ENCODE data around the gene SNTB2.
A peak's percentile ranks its signal among the peaks of the same experiment; 100 is the strongest.
"Not testable (repeated sequence)": the region's sequence is repeated elsewhere in the genome, so short reads cannot be mapped to it uniquely, and the experiment has no call there.

The SNTB2 gene

DNA sequence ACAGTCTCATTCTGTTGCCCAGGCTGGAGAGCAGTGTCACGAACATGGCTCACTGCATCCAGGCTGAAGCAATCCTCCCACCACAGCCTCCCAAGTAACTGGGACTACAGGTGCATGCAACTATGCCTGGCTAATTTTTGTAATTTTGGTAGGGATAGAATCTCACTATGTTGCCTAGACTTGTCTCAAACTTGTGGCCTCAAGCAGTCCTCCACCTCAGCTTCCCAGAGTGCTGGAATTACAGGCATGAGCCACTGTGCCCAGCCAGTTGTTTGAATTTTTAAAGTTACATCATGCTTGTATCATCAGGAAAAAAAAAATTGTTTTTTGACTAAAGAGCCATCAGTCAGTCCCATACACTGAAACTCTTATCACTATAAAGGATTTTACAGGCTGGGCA lies 107.1 kb downstream of the SNTB2 start:
- Histone ChIP-seq H3K4me1 (peaks cover 0 to 5% (median 0%) of the 10 kb centered on the region in 10 experiments; a peak in 4 of 20 replicates), H3K9me3 (replicated peaks in 1 of 11) (no peaks in the 10 kb centered on the region), H3K36me3 (peaks cover 0 to 37% (median 10%) of the 10 kb centered on the region in 11 experiments; a peak in 13 of 22 replicates), H3K9ac (no peak overlapping the region), H4K20me1 (no peaks in the 10 kb centered on the region), H3K4me2 (no peak overlapping the region), H3K4me3 (no peak overlapping the region), H3K27me3 (no peaks in the 10 kb centered on the region), H3K27ac (no peak overlapping the region)
- TF ChIP-seq Cebpa-rat (IDR thresholded peaks at IDR 0.05) = no peak

DNA sequence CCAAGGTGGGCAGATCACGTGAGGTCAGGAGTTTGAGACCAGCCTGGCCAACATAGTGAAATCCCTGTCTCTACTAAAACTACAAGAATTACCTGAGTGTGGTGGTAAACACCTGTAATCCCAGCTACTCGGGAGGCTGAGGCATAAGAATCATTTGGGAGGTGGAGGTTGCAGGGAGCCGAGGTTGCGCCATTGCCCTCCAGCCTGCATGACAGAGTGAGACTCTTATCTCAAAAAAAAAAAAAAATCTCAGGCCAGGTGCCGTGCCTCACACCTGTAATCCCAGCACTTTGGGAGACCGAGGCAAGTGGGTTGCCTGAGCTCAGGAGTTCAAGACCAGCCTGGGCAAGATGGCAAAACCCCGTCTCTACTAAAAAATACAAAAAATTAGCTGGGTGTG lies 109.8 kb downstream of the SNTB2 start:
- H3K9me3 ChIP-seq (replicated peaks in 1 of 11); H3K4me1 ChIP-seq; H3K27me3 ChIP-seq; H3K4me3 ChIP-seq; H3K4me2 ChIP-seq; H3K27ac ChIP-seq; H4K20me1 ChIP-seq; H3K9ac ChIP-seq: not testable (repeated sequence)
- peaks cover 23 to 56% (median 30%) of the 10 kb centered on the region in 11 experiments for H3K36me3 ChIP-seq

- H3K9ac ChIP-seq = no peak overlapping the region
- H3K4me1 ChIP-seq = peaks cover 0 to 9% (median 6%) of the 10 kb centered on the region in 10 experiments; a peak in 11 of 20 replicates
- no peaks in the 10 kb centered on the region for H4K20me1 ChIP-seq
Observed at GRCh38 chr16:69298261-69298660, 111.3 kb downstream of the SNTB2 start.

DNA sequence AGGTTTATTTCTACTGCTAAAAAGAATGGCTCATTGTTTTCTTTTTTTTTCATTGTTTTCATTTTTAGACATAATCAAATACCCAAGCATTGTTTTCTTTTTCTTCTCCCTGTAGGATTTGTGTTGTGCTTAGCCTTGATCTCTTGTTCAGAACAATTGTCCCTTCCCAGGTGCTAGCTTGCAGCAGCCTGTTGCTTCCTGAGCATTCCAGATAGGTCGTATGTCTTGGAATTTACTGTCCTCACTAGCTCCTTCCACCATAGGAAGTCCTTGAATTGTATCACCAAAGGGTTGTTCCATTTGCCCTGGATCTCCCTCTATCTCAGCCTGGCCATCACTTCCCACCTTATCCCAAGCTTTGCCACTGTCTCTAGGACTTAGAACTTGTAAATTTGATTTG lies 114.2 kb downstream of the SNTB2 start:
- Histone ChIP-seq H3K36me3 (peaks cover 28 to 69% (median 43%) of the 10 kb centered on the region in 11 experiments), H3K27ac (no peak overlapping the region), H3K4me2 (no peak overlapping the region), H3K9me3 (replicated peaks in 1 of 11) (no peaks in the 10 kb centered on the region), H3K4me1 (peaks cover 0 to 9% (median 6%) of the 10 kb centered on the region in 10 experiments; a peak in 11 of 20 replicates), H3K4me3 (no peak overlapping the region), H3K9ac (no peak overlapping the region), H4K20me1 (no peaks in the 10 kb centered on the region), H3K27me3 (no peaks in the 10 kb centered on the region)
- no peak for TF ChIP-seq Cebpa-rat (IDR thresholded peaks at IDR 0.05)

More at GRCh38 chr16:69298261-69298660, 111.3 kb downstream of the SNTB2 start:
- Histone ChIP-seq H3K27ac (no peak overlapping the region), H3K9me3 (replicated peaks in 1 of 11) (no peaks in the 10 kb centered on the region), H3K4me3 (no peak overlapping the region), H3K4me2 (no peak overlapping the region; a peak in 2 of 22 replicates), H3K36me3 (peaks cover 28 to 64% (median 36%) of the 10 kb centered on the region in 11 experiments), H3K27me3 (no peaks in the 10 kb centered on the region)
- TF ChIP-seq Cebpa-rat (IDR thresholded peaks at IDR 0.05) = no peak

DNA sequence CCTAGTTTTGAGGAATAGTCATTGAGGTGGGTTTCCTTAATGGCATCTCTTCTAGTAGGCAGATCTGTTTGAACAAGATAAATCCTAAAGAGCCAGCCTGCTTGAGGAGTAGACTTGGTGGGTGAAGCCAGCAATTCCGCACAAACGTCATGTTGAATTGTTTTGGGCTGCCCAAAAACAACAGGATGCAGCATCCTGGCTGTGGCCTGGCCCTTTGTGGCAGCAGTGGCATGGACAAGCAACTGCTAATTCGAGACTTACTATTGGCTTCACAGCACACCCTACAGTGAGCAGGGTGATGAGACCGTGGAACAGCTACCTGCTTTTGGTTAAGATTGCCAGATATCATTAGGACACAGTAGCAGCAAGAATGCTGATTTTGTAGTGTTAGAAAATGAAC lies 114.9 kb downstream of the SNTB2 start:
- H3K36me3 ChIP-seq = peaks cover 28 to 64% (median 41%) of the 10 kb centered on the region in 11 experiments
- H3K9ac ChIP-seq = no peak overlapping the region
- TF ChIP-seq Cebpa-rat (IDR thresholded peaks at IDR 0.05) = no peak
- peak overlapping the region in 2 of 11 experiments; percentile 1 to 4; a peak in 1 of 22 replicates for H3K4me2 ChIP-seq
- no peaks in the 10 kb centered on the region for H3K27me3 ChIP-seq
- no peak overlapping the region for H3K27ac ChIP-seq
- no peaks in the 10 kb centered on the region for H4K20me1 ChIP-seq
- H3K4me3 ChIP-seq = no peak overlapping the region
- H3K9me3 ChIP-seq (replicated peaks in 1 of 11) = no peaks in the 10 kb centered on the region
- H3K4me1 ChIP-seq = peaks cover 0 to 9% (median 6%) of the 10 kb centered on the region in 10 experiments; a peak in 11 of 20 replicates

- no peaks in the 10 kb centered on the region for H3K27me3 ChIP-seq
- no peak overlapping the region for H3K4me3 ChIP-seq
- peak overlapping the region in 2 of 11 experiments; percentile 1 to 4; a peak in 1 of 22 replicates for H3K4me2 ChIP-seq
- H3K36me3 ChIP-seq = peaks cover 24 to 63% (median 40%) of the 10 kb centered on the region in 11 experiments
- no peak overlapping the region for H3K9ac ChIP-seq
- no peak for TF ChIP-seq Cebpa-rat (IDR thresholded peaks at IDR 0.05)
- H4K20me1 ChIP-seq = no peaks in the 10 kb centered on the region
- H3K27ac ChIP-seq = no peak overlapping the region
- H3K4me1 ChIP-seq = peaks cover 0 to 9% (median 6%) of the 10 kb centered on the region in 10 experiments; a peak in 11 of 20 replicates
- H3K9me3 ChIP-seq (replicated peaks in 1 of 11) = no peaks in the 10 kb centered on the region
Observed at GRCh38 chr16:69302301-69302700, 115.3 kb downstream of the SNTB2 start.

DNA sequence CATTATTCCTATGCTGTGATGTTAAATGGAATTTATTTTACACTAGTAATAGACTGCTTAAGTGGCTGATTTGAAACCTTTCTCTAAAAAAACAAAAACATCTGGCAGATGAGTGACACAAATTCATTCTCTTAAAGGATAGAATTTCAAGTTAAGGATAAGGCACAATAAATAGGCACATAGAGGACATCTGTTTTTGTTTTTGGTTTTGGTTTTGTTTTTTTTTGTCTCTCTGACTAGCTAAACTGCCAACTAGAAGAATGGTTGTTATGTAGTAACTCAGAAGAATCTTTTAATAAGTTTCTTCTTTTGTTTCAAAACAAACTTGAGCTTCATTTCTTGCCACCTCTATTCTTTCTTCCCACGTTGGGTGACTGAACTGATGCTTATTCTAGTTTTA lies 119.1 kb downstream of the SNTB2 start:
- TF ChIP-seq Cebpa-rat (IDR thresholded peaks at IDR 0.05) = no peak
- no peaks in the 10 kb centered on the region for H4K20me1 ChIP-seq

DNA sequence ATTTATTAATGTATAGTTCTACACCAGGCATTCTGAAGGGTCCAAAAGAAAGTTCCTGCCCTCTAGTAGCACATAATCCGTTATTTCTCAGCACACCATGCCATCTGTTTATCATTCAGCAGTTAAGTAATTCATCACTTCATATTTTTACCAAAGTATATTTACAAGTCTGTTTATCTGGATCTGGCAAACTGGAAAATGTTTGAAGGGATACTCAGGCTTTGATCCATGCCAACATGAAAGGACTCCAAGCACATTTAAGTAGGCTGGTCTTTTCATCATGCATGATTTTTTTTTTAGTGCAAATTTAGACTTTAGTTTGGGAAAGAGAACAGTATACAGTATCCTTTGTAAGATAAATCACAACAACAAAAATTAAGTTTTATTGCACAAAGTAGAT lies 120.1 kb downstream of the SNTB2 start:
- Histone ChIP-seq H3K36me3 (peaks cover 0 to 21% (median 9%) of the 10 kb centered on the region in 11 experiments; a peak in 12 of 22 replicates), H3K27me3 (no peaks in the 10 kb centered on the region), H3K9me3 (replicated peaks in 1 of 11) (no peaks in the 10 kb centered on the region), H3K27ac (no peak overlapping the region), H4K20me1 (peaks cover under 1 to 9% (median 7%) of the 10 kb centered on the region in 11 experiments; a peak in 20 of 22 replicates), H3K9ac (no peak overlapping the region), H3K4me2 (no peak overlapping the region), H3K4me3 (no peak overlapping the region), H3K4me1 (peaks cover under 1 to 12% (median 8%) of the 10 kb centered on the region in 10 experiments; a peak in 18 of 20 replicates)
- TF ChIP-seq Cebpa-rat (IDR thresholded peaks at IDR 0.05) = no peak

More for the DNA sequence above, 119.1 kb downstream of the SNTB2 start:
- Histone ChIP-seq H3K4me1 (peaks cover 0 to 14% (median 7%) of the 10 kb centered on the region in 10 experiments; a peak in 15 of 20 replicates), H3K36me3 (peaks cover 0 to 31% (median 20%) of the 10 kb centered on the region in 11 experiments; a peak in 19 of 22 replicates), H3K27ac (no peak overlapping the region), H3K9ac (no peak overlapping the region), H3K4me2 (no peak overlapping the region), H3K27me3 (no peaks in the 10 kb centered on the region), H3K9me3 (replicated peaks in 1 of 11) (no peaks in the 10 kb centered on the region), H3K4me3 (no peak overlapping the region)

DNA sequence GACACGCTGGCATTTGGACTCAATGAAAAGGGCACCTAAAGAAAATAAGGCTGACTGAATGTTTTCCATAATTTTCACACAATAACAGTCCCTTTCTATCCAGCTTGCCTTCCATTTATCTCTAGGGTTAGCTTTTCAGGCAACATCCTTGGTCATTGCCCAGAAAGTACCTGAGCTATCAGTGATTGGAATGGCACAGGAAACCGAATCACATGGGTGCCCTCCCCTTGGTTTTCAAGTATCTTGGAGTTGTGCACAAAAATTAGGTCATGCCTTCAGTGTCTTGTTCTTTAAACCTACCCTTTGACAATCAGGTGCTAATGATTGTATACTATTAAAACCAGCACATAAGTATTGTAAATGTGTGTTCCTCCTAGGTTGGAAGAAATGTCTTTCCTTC lies 120.9 kb downstream of the SNTB2 start:
- no peak overlapping the region for H3K4me2 ChIP-seq
- H3K4me1 ChIP-seq = peaks cover 8 to 17% (median 14%) of the 10 kb centered on the region in 10 experiments
- H3K9ac ChIP-seq = no peak overlapping the region
- H3K4me3 ChIP-seq = no peak overlapping the region
- H4K20me1 ChIP-seq = peaks cover 7 to 17% (median 15%) of the 10 kb centered on the region in 11 experiments; a peak in 20 of 22 replicates
- no peak overlapping the region for H3K27ac ChIP-seq
- H3K9me3 ChIP-seq (replicated peaks in 1 of 11) = no peaks in the 10 kb centered on the region
- peaks cover 0 to 26% (median 9%) of the 10 kb centered on the region in 11 experiments; a peak in 17 of 22 replicates for H3K36me3 ChIP-seq
- no peak for TF ChIP-seq Cebpa-rat (IDR thresholded peaks at IDR 0.05)
- no peaks in the 10 kb centered on the region for H3K27me3 ChIP-seq

GRCh38 chr16:69309316-69309715 lies 122.4 kb downstream of the SNTB2 start:
- Histone ChIP-seq H3K9me3 (replicated peaks in 1 of 11) (no peaks in the 10 kb centered on the region), H3K4me3 (no peak overlapping the region), H4K20me1 (peaks cover 22 to 31% (median 29%) of the 10 kb centered on the region in 11 experiments; a peak in 21 of 22 replicates), H3K36me3 (peaks cover 12 to 29% (median 22%) of the 10 kb centered on the region in 11 experiments), H3K4me1 (peaks cover 15 to 28% (median 21%) of the 10 kb centered on the region in 10 experiments), H3K27me3 (no peaks in the 10 kb centered on the region), H3K27ac (no peak overlapping the region), H3K4me2 (no peak overlapping the region), H3K9ac (no peak overlapping the region)
- no peak for TF ChIP-seq Cebpa-rat (IDR thresholded peaks at IDR 0.05)
